ENCODE measurements around the gene ITGA4. TPM values are rescaled to one million over a fixed set of nuclear protein-coding genes. Genes with fewer than 3 reads are reported as not detected.

Gene ITGA4
- polyA plus RNA-seq, 1 experiment: 17.6 TPM

GRCh38 chr2:181467966-181468707 is 11.0 kb downstream of the ITGA4 start:
- no peak for DNase-seq (ENCODE audit: low read depth)
- POLR2A ChIA-PET: interaction anchor here (0.7 kb wide), 1 partner anchor 181 kb away, joined by 3 read pairs; no protein-coding TSS in a partner anchor

GRCh38 chr2:181468811-181469210 is 11.6 kb downstream of the ITGA4 start:
- no peak for TF ChIP-seq CTCF (IDR thresholded peaks at IDR 0.05; ENCODE audit: insufficient read depth, low read depth, low read length)
- ChIA-PET CTCF (interaction anchor here (0.6 to 5.8 kb wide), 3 partner anchors 11 to 443 kb away, joined by 4 to 44 read pairs (median 22); partner anchors contain the start of gene ITGA4), POLR2A (interaction anchor here (0.7 kb wide), 1 partner anchor 182 kb away, joined by 3 read pairs; no protein-coding TSS in a partner anchor)
- DNase-seq (ENCODE audit: low read depth): no peak
- Histone ChIP-seq H3K27me3 (ENCODE audit: control insufficient read depth, insufficient read depth, low read length) (no peaks in the 10 kb centered on the region), H3K4me3 (ENCODE audit: low read depth, low read length) (no peak overlapping the region), H3K36me3 (ENCODE audit: control insufficient read depth, insufficient read depth, low read length) (no peaks in the 10 kb centered on the region)

More at GRCh38 chr2:181467966-181468707, 11.0 kb downstream of the ITGA4 start:
- CTCF ChIA-PET: interaction anchor here (0.6 to 5.8 kb wide), 9 partner anchors 9 to 487 kb away, joined by 3 to 44 read pairs (median 4); partner anchors contain the start of gene ITGA4
- TF ChIP-seq CTCF (IDR thresholded peaks at IDR 0.05; ENCODE audit: insufficient read depth, low read depth, low read length): no peak
- Histone ChIP-seq H3K4me3 (ENCODE audit: low read depth, low read length) (no peak overlapping the region), H3K36me3 (ENCODE audit: control insufficient read depth, insufficient read depth, low read length) (no peaks in the 10 kb centered on the region), H3K27me3 (ENCODE audit: control insufficient read depth, insufficient read depth, low read length) (no peaks in the 10 kb centered on the region)

- CTCF ChIA-PET: interaction anchor here (5.8 kb wide), 1 partner anchor 366 kb away, joined by 44 read pairs; no protein-coding TSS in a partner anchor
- no peak overlapping the region for H3K4me3 ChIP-seq (ENCODE audit: low read depth, low read length)
- DNase-seq (ENCODE audit: low read depth): no peak
- POLR2A ChIA-PET: no interaction called here
- H3K36me3 ChIP-seq (ENCODE audit: control insufficient read depth, insufficient read depth, low read length): no peaks in the 10 kb centered on the region
- no peak for TF ChIP-seq CTCF (IDR thresholded peaks at IDR 0.05; ENCODE audit: insufficient read depth, low read depth, low read length)
- no peaks in the 10 kb centered on the region for H3K27me3 ChIP-seq (ENCODE audit: control insufficient read depth, insufficient read depth, low read length)
Measured at GRCh38 chr2:181471226-181471625, 14.0 kb downstream of the ITGA4 start.

GRCh38 chr2:181471783-181472182 is 14.6 kb downstream of the ITGA4 start:
- DNase-seq (ENCODE audit: low read depth): no peak
- Histone ChIP-seq H3K36me3 (ENCODE audit: control insufficient read depth, insufficient read depth, low read length) (no peaks in the 10 kb centered on the region), H3K27me3 (ENCODE audit: control insufficient read depth, insufficient read depth, low read length) (no peaks in the 10 kb centered on the region), H3K4me3 (ENCODE audit: low read depth, low read length) (no peak overlapping the region)
- TF ChIP-seq CTCF (IDR thresholded peaks at IDR 0.05; ENCODE audit: insufficient read depth, low read depth, low read length): no peak
- ChIA-PET POLR2A (no interaction called here), CTCF (interaction anchor here (1.2 kb wide), 1 partner anchor 367 kb away, joined by 3 read pairs; no protein-coding TSS in a partner anchor)

GRCh38 chr2:181472990-181473389 is 15.8 kb downstream of the ITGA4 start:
- H3K27me3 ChIP-seq (ENCODE audit: control insufficient read depth, insufficient read depth, low read length): no peaks in the 10 kb centered on the region
- H3K36me3 ChIP-seq (ENCODE audit: control insufficient read depth, insufficient read depth, low read length): no peaks in the 10 kb centered on the region
- no peak for DNase-seq (ENCODE audit: low read depth)
- H3K4me3 ChIP-seq (ENCODE audit: low read depth, low read length): no peak overlapping the region
- no peak for TF ChIP-seq CTCF (IDR thresholded peaks at IDR 0.05; ENCODE audit: insufficient read depth, low read depth, low read length)
- ChIA-PET POLR2A (no interaction called here), CTCF (no interaction called here)
